ENCODE measurements around the gene ADAMTS14.

DNA sequence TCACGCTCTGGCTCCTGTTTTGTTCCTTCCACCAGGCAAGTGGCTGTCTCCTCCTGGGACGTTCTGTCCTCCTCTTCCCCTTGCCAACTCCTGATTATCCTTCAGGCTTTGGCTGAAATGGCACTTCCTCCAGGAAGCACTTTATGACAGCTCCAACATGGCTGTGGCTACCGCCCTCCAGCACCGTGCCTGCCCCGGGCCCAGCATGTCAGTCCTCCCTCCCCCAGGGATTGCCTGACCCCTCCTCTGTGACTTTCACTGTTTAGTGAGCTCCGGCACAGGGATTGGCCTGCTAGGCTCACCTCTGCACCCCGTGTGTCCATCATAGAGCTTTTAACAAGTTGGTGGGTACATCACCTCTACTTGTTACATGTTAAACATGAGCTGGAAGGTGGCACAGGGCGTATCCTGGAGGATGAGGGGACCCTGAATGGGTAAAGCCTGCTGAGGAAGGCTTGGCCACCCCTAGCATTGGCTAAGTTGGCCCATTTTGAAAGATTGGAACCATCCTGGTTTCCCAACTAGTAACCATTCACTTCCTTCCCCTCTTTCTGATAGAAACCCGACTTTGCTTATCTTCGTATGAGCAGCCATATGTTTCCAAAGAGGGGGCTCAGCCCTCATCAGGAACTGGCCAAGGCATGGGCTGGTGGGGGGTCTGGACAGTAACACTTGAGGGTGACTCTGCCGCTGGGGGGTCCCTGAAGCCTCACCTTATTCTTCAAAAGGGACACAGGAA is 10.5 kb upstream of the ADAMTS14 start:
- TF ChIP-seq, protein P1, sequence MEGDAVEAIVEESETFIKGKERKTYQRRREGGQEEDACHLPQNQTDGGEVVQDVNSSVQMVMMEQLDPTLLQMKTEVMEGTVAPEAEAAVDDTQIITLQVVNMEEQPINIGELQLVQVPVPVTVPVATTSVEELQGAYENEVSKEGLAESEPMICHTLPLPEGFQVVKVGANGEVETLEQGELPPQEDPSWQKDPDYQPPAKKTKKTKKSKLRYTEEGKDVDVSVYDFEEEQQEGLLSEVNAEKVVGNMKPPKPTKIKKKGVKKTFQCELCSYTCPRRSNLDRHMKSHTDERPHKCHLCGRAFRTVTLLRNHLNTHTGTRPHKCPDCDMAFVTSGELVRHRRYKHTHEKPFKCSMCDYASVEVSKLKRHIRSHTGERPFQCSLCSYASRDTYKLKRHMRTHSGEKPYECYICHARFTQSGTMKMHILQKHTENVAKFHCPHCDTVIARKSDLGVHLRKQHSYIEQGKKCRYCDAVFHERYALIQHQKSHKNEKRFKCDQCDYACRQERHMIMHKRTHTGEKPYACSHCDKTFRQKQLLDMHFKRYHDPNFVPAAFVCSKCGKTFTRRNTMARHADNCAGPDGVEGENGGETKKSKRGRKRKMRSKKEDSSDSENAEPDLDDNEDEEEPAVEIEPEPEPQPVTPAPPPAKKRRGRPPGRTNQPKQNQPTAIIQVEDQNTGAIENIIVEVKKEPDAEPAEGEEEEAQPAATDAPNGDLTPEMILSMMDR (IDR thresholded peaks at IDR 0.05), result no peak
- no peak for TF ChIP-seq POLR2A (IDR thresholded peaks at IDR 0.05)
